B cell (primary cell): ENCODE results near the gene AKAP14. TPM values are rescaled to one million over a fixed set of nuclear protein-coding genes. Genes with fewer than 3 reads are reported as not detected.
"Not testable (repeated sequence)": the region's sequence is repeated elsewhere in the genome, so short reads cannot be mapped to it uniquely, and the experiment has no call there.

Source experiments
- ATAC-seq: fragments of 200-7000 bp; cut with Tn5 transposase; one replicate; pipeline ENCODE4 v1.10.0; 2021; ENCODE audit warnings: low read depth, mild to moderate bottlenecking, moderate number of reproducible peaks, moderate library complexity
- CTCF ChIA-PET: fragments of 350-600 bp; sonication (Branson Sonifier 250); formaldehyde crosslinking; loops from one replicate; lab custom pipeline; 2021; ENCODE audit warnings: antibody characterized with exemption, inconsistent platforms; lab: Charles Lee
- POLR2A ChIA-PET: fragments of 350-600 bp; sonication (Branson Sonifier 250); formaldehyde crosslinking; loops from one replicate; lab custom pipeline; 2021; ENCODE audit warnings: antibody characterized with exemption; lab: Charles Lee
- DNase-seq: peaks from one replicate; pipeline ENCODE4 v3.0.0; 2013
- H2AFZ ChIP-seq: 2 replicates; pipeline ENCODE4 v1.6.1; 2012; ENCODE audit warnings: mild to moderate bottlenecking, low read depth, low read length; ENCODE audit not compliant: insufficient read depth, poor library complexity, severe bottlenecking
- H3K27ac ChIP-seq, 2 donors: 1 replicate in 1 of 2; 2 replicates in 1 of 2; pipeline ENCODE4 v1.5.1; 2012 to 2013; ENCODE audit warnings: low read length in 2 of 2, mild to moderate bottlenecking in 2 of 2, moderate library complexity in 1 of 2
- H3K27me3 ChIP-seq, 4 experiments: fragments of 200-600 bp in 1 of 4; sonication (generic) in 1 of 4; replicated peaks in 1 of 4; 1 replicate in 2 of 4; 2 replicates in 2 of 4; pipeline versions ENCODE4 v1.6.1 to v1.7.0; 2013 to 2016; ENCODE audit warnings: low read length in 3 of 4, mild to moderate bottlenecking in 2 of 4, mixed read lengths in 1 of 4, moderate library complexity in 1 of 4; ENCODE audit not compliant: insufficient read depth in 4 of 4, control insufficient read depth in 3 of 4; ENCODE audit errors: control extremely low read depth in 1 of 4
- H3K36me3 ChIP-seq, 2 experiments: replicated peaks in 1 of 2; 1 replicate in 1 of 2; 2 replicates in 1 of 2; pipeline versions ENCODE4 v1.6.1 to v1.7.1; 2013; ENCODE audit warnings: low read length in 1 of 2; ENCODE audit not compliant: insufficient read depth in 2 of 2, control insufficient read depth in 1 of 2; ENCODE audit errors: control extremely low read depth in 1 of 2, extremely low read depth in 1 of 2
- H3K4me1 ChIP-seq, 2 donors: fragments of 200-600 bp in 1 of 2; sonication (generic) in 1 of 2; 1 replicate in 1 of 2; 2 replicates in 1 of 2; pipeline versions ENCODE4 v1.5.1 to v1.6.1; 2013 to 2017; ENCODE audit warnings: low read length in 2 of 2; ENCODE audit not compliant: control insufficient read depth in 2 of 2, insufficient read depth in 2 of 2
- H3K4me2 ChIP-seq: replicated peaks from 2 replicates; pipeline ENCODE3; 2012; ENCODE audit warnings: mild to moderate bottlenecking, low read depth, low read length; ENCODE audit not compliant: poor library complexity, severe bottlenecking
- H3K4me3 ChIP-seq, 5 experiments: fragments of 200-600 bp in 1 of 5; sonication (generic) in 1 of 5; 1 replicate in 3 of 5; 2 replicates in 2 of 5; pipeline versions ENCODE4 v1.5.1 to v1.7.0; 2011 to 2016; ENCODE audit warnings: low read length in 4 of 5, mild to moderate bottlenecking in 4 of 5, low read depth in 2 of 5, control low read depth in 1 of 5, moderate library complexity in 1 of 5; ENCODE audit not compliant: insufficient read depth in 1 of 5; ENCODE audit errors: control extremely low read depth in 1 of 5, extremely low read depth in 1 of 5
- H3K79me2 ChIP-seq: fragments of 200-600 bp; sonication (generic); one replicate; pipeline ENCODE4 v1.6.0; 2016; ENCODE audit warnings: low read length; ENCODE audit not compliant: control insufficient read depth, insufficient read depth
- H3K9ac ChIP-seq: fragments of 200-600 bp; sonication (generic); 2 replicates; pipeline ENCODE4 v1.6.1; 2017; ENCODE audit warnings: mild to moderate bottlenecking, low read length, moderate library complexity
- H3K9me3 ChIP-seq, 3 donors: one replicate each; pipeline versions ENCODE4 v1.6.1 to v1.7.1; 2013; ENCODE audit warnings: low read length in 2 of 3; ENCODE audit not compliant: control insufficient read depth in 2 of 3, insufficient read depth in 1 of 3; ENCODE audit errors: control extremely low read depth in 1 of 3
- H4K20me1 ChIP-seq: 2 replicates; pipeline ENCODE4 v1.6.0; 2012; ENCODE audit warnings: mild to moderate bottlenecking, low read length; ENCODE audit not compliant: insufficient read depth, control insufficient read depth, poor library complexity, severe bottlenecking
- H3K27ac Mint-ChIP-seq: one replicate; pipeline ENCODE4 v1.8.0; 2021; ENCODE audit warnings: mixed read lengths
- H3K27me3 Mint-ChIP-seq: one replicate; pipeline ENCODE4 v1.8.0; 2021; ENCODE audit warnings: mixed read lengths
- H3K4me1 Mint-ChIP-seq: one replicate; pipeline ENCODE4 v1.8.0; 2021; ENCODE audit warnings: mixed read lengths
- H3K4me3 Mint-ChIP-seq: one replicate; pipeline ENCODE4 v1.8.0; 2021; ENCODE audit warnings: mixed read lengths
- H3K9me3 Mint-ChIP-seq: one replicate; pipeline ENCODE4 v1.8.0; 2022; ENCODE audit warnings: mixed read lengths; ENCODE audit not compliant: insufficient read depth
- EZH2 ChIP-seq: IDR thresholded peaks from 2 replicates; pipeline ENCODE4 v1.6.1; 2012; ENCODE audit warnings: borderline replicate concordance, low read depth, mild to moderate bottlenecking, moderate library complexity, low read length; ENCODE audit not compliant: insufficient read depth, poor library complexity, severe bottlenecking
- WGBS: methylation state at CpG from one replicate; pipeline ENCODE4 v1.1.5; 2013; ENCODE audit warnings: missing lambda C conversion rate; ENCODE audit not compliant: insufficient coverage; 5-methylcytosine and 5-hydroxymethylcytosine counted together
- intact Hi-C: fragments of 100-400 bp; cut with micrococcal nuclease; formaldehyde crosslinking; loops from one replicate; pipeline ENCODE4 v1.10.0; 2022
- polyA plus RNA-seq: library from polyadenylated mRNA; depleted of rRNA; stranded (reverse); fragments of >200 nt; gene quantifications from 2 replicates; pipeline ENCODE4 v1.2.3, GENCODE V29; 2012
- total RNA-seq, 2 donors: library from RNA; stranded (reverse); fragments of 120-200 nt in 1 of 2; gene quantifications; 1 replicate in 1 of 2; 2 replicates in 1 of 2; pipeline versions ENCODE4 v1.2.3 to v1.2.4, GENCODE V29; 2013 to 2022
- TF ChIP-seq, protein P1 (sequence below): fragments of 200-600 bp; IDR thresholded peaks from one replicate; pipeline ENCODE4 v1.8.0; 2022; ENCODE audit warnings: antibody characterized with exemption, mild to moderate bottlenecking

Gene AKAP14
- total and polyA plus RNA-seq, 2 donors (not counting 1 experiment from before 2014, with no cell fraction given), result not detected

DNA sequence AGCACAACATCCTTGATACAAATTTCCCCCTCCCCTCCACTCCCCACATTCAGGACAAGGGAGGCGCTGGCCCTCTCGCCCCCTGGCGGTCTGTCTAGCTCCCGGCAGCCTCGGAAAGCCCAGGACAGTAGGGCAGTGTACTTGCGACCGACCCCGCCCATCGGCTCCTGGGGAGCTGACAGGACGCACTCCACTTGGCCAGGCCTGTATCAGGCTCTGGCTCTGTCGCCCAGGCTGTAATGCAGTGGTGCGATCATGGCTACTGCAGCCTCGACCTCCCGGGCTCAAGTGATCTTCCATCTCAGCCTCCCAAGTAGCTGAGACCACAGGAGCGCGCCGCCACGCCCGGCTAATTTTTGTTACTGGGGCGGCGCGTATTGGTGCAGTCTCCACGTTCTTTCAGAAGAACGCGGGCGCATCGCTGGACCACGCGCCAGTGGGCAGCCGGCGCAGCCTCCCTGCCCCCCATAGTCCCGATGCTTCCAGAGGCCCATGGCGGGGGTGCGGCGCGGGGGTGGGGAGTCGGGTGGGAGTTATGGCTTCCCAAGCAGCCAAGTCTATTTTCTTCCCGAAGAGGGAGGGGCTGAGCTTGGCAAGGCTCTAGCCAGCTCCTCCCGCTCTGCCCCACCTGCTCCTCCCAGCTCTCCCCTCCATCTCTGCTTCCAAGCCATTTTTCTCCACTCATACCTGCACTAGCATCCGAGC, 7.8 kb upstream of the AKAP14 start:
- TF ChIP-seq EZH2, result no peak
- TF ChIP-seq, protein P1, sequence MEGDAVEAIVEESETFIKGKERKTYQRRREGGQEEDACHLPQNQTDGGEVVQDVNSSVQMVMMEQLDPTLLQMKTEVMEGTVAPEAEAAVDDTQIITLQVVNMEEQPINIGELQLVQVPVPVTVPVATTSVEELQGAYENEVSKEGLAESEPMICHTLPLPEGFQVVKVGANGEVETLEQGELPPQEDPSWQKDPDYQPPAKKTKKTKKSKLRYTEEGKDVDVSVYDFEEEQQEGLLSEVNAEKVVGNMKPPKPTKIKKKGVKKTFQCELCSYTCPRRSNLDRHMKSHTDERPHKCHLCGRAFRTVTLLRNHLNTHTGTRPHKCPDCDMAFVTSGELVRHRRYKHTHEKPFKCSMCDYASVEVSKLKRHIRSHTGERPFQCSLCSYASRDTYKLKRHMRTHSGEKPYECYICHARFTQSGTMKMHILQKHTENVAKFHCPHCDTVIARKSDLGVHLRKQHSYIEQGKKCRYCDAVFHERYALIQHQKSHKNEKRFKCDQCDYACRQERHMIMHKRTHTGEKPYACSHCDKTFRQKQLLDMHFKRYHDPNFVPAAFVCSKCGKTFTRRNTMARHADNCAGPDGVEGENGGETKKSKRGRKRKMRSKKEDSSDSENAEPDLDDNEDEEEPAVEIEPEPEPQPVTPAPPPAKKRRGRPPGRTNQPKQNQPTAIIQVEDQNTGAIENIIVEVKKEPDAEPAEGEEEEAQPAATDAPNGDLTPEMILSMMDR, result peak; percentile 53
- H3K27me3 Mint-ChIP-seq, result no peaks in the 10 kb centered on the region
- no peaks in the 10 kb centered on the region for H3K79me2 ChIP-seq
- H3K9ac ChIP-seq, result peak overlapping the region; percentile 50
- H3K4me1 Mint-ChIP-seq, result peaks cover 9% of the 10 kb centered on the region
- ChIA-PET CTCF (interaction anchor here (0.6 to 1.0 kb wide), 6 partner anchors 12 to 399 kb away, joined by 3 to 5 read pairs (median 3); no protein-coding TSS in a partner anchor), POLR2A (no interaction called here)
- peaks cover 5 to 9% of the 10 kb centered on the region in 2 donors for H3K4me1 ChIP-seq
- H3K4me3 ChIP-seq, result peak overlapping the region in 4 of 5 experiments; percentile 27 to 50 (median 40)
- peak overlapping the region; percentile 71 for H3K4me3 Mint-ChIP-seq
- no peak overlapping the region for H3K27ac Mint-ChIP-seq
- WGBS, result 5% methylated on average over 14 of the region's 40 CpGs
- peak overlapping the region; percentile 72 for H3K4me2 ChIP-seq
- intact Hi-C loops, result loop anchor here (5.0 kb wide), 1 partner anchor 36 kb away; the partner anchor contains the start of gene UPF3B
- no peaks in the 10 kb centered on the region for H3K27me3 ChIP-seq
- no peaks in the 10 kb centered on the region for H4K20me1 ChIP-seq
- DNase-seq (peak; percentile 66), ATAC-seq (peak; percentile 86)
- no peak overlapping the region for H3K27ac ChIP-seq
- peak overlapping the region; percentile 70 for H2AFZ ChIP-seq
- no peaks in the 10 kb centered on the region for H3K9me3 Mint-ChIP-seq
- H3K9me3 ChIP-seq, result no peaks in the 10 kb centered on the region
- H3K36me3 ChIP-seq, result no peaks in the 10 kb centered on the region

DNA sequence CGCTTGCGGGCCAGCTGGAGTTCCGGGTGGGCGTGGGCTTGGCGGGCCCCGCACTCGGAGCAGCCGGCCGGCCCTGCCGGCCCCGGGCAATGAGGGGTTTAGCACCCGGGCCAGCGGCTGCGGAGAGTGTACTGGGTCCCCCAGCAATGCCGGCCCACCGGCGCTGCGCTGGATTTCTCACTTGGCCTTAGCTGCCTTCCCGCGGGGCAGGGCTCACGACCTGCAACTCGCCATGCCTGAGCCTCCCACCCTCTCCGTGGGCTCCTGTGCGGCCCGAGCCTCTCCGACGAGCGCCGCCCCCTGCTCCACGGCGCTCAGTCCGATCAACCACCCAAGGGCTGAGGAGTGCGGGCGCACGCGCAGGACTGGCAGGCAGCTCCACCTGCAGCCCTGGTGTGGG, 5.1 kb upstream of the AKAP14 start:
- CTCF ChIA-PET, H3K27me3 ChIP-seq, H3K4me3 ChIP-seq, H3K4me2 ChIP-seq, H3K27me3 Mint-ChIP-seq, H3K79me2 ChIP-seq, ATAC-seq, DNase-seq, intact Hi-C loops, H2AFZ ChIP-seq, H3K4me1 Mint-ChIP-seq, H3K9ac ChIP-seq, H3K27ac Mint-ChIP-seq, H3K27ac ChIP-seq, H4K20me1 ChIP-seq, POLR2A ChIA-PET, H3K9me3 Mint-ChIP-seq, H3K36me3 ChIP-seq, H3K4me3 Mint-ChIP-seq, H3K9me3 ChIP-seq, H3K4me1 ChIP-seq: not testable (repeated sequence)
- 87% methylated on average over 7 of the region's 36 CpGs for WGBS

DNA sequence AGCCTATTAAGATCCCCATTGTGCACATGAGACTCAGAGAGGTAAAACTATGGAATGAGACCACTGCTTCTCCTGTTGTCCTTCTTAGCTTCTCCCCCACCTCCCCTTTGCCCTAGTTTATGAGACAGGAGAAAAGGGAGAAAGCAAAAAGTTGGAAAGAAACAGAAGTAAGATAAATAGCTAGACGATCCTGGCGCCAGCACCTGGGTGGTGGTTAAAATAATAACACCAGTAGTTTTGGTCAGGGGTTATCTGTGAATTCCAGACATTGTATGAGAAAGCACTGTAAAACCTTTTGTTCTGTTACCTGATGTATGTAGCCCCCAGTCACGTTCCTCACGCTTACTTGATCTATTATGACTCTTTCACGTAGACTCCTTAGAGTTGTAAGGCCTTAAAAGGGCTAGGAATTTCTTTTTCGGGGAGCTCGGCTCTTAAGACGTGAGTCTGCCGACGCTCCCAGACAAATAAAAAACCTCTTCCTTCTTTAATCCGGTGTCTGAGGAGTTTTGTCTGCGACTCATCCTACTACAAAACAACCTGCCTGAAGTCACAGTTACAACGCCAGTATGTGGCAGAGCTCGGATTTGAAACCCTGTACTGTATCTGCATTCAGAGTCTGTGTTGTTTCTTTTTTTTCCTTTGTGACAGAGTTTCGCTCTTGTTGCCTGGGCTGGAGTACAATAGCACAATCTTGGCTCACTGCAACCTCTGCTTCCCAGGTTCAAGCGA, 3.6 kb upstream of the AKAP14 start:
- H3K36me3 ChIP-seq, H3K27me3 ChIP-seq, H3K9me3 Mint-ChIP-seq, H3K4me2 ChIP-seq, H4K20me1 ChIP-seq, DNase-seq, H3K4me3 Mint-ChIP-seq, H3K9me3 ChIP-seq, H3K4me3 ChIP-seq, H3K79me2 ChIP-seq, H3K9ac ChIP-seq, H3K4me1 Mint-ChIP-seq, H3K27me3 Mint-ChIP-seq, H2AFZ ChIP-seq, intact Hi-C loops, POLR2A ChIA-PET, H3K27ac ChIP-seq, ATAC-seq, H3K27ac Mint-ChIP-seq, H3K4me1 ChIP-seq: not testable (repeated sequence)
- 100% methylated on average over 2 of the region's 16 CpGs for WGBS
- CTCF ChIA-PET, result interaction anchor here (0.6 to 0.7 kb wide), 2 partner anchors 402 to 440 kb away, joined by 3 read pairs; no protein-coding TSS in a partner anchor
